RWPE2 (cell line): ENCODE data around the gene NRBF2.

Source experiments
- ATAC-seq: fragments of 200-7000 bp; cut with Tn5 transposase; 3 replicates; pipeline ENCODE4 v1.9.1; 2021; ENCODE audit warnings: low read depth
- DNase-seq: peaks from one replicate; pipeline ENCODE4 v3.0.0-alpha.2; 2020; ENCODE audit warnings: low spot score
- H3K27ac ChIP-seq: fragments of 450-650 bp; 2 replicates; pipeline ENCODE4 v1.5.1; 2017; ENCODE audit warnings: mild to moderate bottlenecking; ENCODE audit not compliant: poor library complexity, severe bottlenecking
- H3K27me3 ChIP-seq: fragments of 250-450 bp; sonication (Bioruptor Pico); 2 replicates; pipeline ENCODE4 v1.5.1; 2021; ENCODE audit warnings: mild to moderate bottlenecking, moderate library complexity; ENCODE audit not compliant: insufficient read depth, poor library complexity, severe bottlenecking
- H3K36me3 ChIP-seq: fragments of 250-450 bp; sonication (Bioruptor Pico); 2 replicates; pipeline ENCODE4 v1.5.1; 2020; ENCODE audit warnings: low read depth, mild to moderate bottlenecking, moderate library complexity
- H3K4me1 ChIP-seq: fragments of 250-450 bp; sonication (Bioruptor Pico); 2 replicates; pipeline ENCODE4 v1.5.1; 2021; ENCODE audit warnings: mild to moderate bottlenecking, moderate library complexity; ENCODE audit not compliant: insufficient read depth, poor library complexity, severe bottlenecking
- H3K4me3 ChIP-seq: fragments of 250-450 bp; sonication (Bioruptor Pico); 2 replicates; pipeline ENCODE4 v1.5.1; 2021; ENCODE audit warnings: mild to moderate bottlenecking, moderate library complexity; ENCODE audit not compliant: severe bottlenecking
- H3K9me3 ChIP-seq: fragments of 250-450 bp; sonication (Bioruptor Pico); 2 replicates; pipeline ENCODE4 v1.5.1; 2021; ENCODE audit warnings: mild to moderate bottlenecking, moderate library complexity; ENCODE audit not compliant: severe bottlenecking
- CTCF ChIP-seq: fragments of 450-650 bp; IDR thresholded peaks from one replicate; pipeline ENCODE4 v1.5.1; 2017; ENCODE audit warnings: mild to moderate bottlenecking, moderate library complexity; ENCODE audit not compliant: poor library complexity, severe bottlenecking

The NRBF2 gene

GRCh38 chr10:63154546-63155387, 21.6 kb downstream of the NRBF2 start:
- no peak overlapping the region for H3K27ac ChIP-seq
- H3K27me3 ChIP-seq = no peaks in the 10 kb centered on the region
- peaks cover 53% of the 10 kb centered on the region for H3K36me3 ChIP-seq
- no peaks in the 10 kb centered on the region for H3K4me1 ChIP-seq
- TF ChIP-seq CTCF = no peak
- H3K9me3 ChIP-seq = no peaks in the 10 kb centered on the region
- no peak overlapping the region for H3K4me3 ChIP-seq
- DNase-seq = no peak
- ATAC-seq = no peak

GRCh38 chr10:63155388-63156020, 22.4 kb downstream of the NRBF2 start:
- no peaks in the 10 kb centered on the region for H3K4me1 ChIP-seq
- DNase-seq (no peak), ATAC-seq (no peak)
- H3K36me3 ChIP-seq = peaks cover 51% of the 10 kb centered on the region
- H3K27me3 ChIP-seq = no peaks in the 10 kb centered on the region
- no peak for TF ChIP-seq CTCF
- no peak overlapping the region for H3K4me3 ChIP-seq
- no peak overlapping the region for H3K27ac ChIP-seq
- no peaks in the 10 kb centered on the region for H3K9me3 ChIP-seq

- TF ChIP-seq CTCF = no peak
- H3K36me3 ChIP-seq = peaks cover 44% of the 10 kb centered on the region
- no peak for DNase-seq
- no peak overlapping the region for H3K27ac ChIP-seq
- H3K4me1 ChIP-seq = no peaks in the 10 kb centered on the region
- H3K27me3 ChIP-seq = no peaks in the 10 kb centered on the region
- ATAC-seq = no peak
- no peak overlapping the region for H3K4me3 ChIP-seq
- no peaks in the 10 kb centered on the region for H3K9me3 ChIP-seq
Measured at GRCh38 chr10:63156236-63156635, 23.1 kb downstream of the NRBF2 start.

- H3K4me3 ChIP-seq = no peak overlapping the region
- H3K27me3 ChIP-seq = no peaks in the 10 kb centered on the region
- ATAC-seq (peak; percentile 64), DNase-seq (no peak)
- peaks cover 26% of the 10 kb centered on the region for H3K36me3 ChIP-seq
- no peaks in the 10 kb centered on the region for H3K4me1 ChIP-seq
- no peaks in the 10 kb centered on the region for H3K9me3 ChIP-seq
- H3K27ac ChIP-seq = no peak overlapping the region
- peak; percentile 91 for TF ChIP-seq CTCF
Measured at GRCh38 chr10:63157845-63158624, 24.9 kb downstream of the NRBF2 start.
